ENCODE data around the gene RAD51B. TPM values are rescaled to one million over a fixed set of nuclear protein-coding genes. Genes with fewer than 3 reads are reported as not detected.

The RAD51B gene
- total and polyA plus RNA-seq, 2 of the 13 experiments (the other 11 are each of a cell fraction or from before 2014, with no cell fraction given) = 7.0 to 9.5 TPM

DNA sequence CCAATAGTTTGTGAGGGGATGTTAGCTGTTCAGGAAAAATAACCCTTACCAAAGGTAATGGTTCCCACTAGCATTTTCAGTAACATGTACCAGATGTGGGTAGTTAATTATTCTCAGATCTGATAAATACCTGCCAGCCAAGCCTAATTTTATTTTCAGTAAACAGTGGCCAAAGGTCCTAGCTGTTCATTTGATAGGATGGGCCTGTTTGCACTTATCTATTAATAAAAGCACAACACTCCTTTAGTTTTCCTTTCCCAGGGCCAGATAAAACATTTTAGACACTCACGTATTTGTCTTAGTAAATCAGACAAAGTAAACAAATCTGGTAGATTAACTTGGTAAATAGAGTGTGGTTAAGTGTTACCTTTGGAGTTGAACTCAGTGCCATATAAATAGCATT, 345.1 kb downstream of the RAD51B start (continued):
- TF ChIP-seq, protein P1, sequence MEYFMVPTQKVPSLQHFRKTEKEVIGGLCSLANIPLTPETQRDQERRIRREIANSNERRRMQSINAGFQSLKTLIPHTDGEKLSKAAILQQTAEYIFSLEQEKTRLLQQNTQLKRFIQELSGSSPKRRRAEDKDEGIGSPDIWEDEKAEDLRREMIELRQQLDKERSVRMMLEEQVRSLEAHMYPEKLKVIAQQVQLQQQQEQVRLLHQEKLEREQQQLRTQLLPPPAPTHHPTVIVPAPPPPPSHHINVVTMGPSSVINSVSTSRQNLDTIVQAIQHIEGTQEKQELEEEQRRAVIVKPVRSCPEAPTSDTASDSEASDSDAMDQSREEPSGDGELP (IDR thresholded peaks at IDR 0.05; ENCODE audit: borderline replicate concordance, low read depth) = no peak
- TF ChIP-seq ELF4 (CRISPR knock-in tag; IDR thresholded peaks at IDR 0.05; ENCODE audit: borderline replicate concordance) (no peak), ZNF557 (CRISPR knock-in tag; IDR thresholded peaks at IDR 0.05) (no peak), ZNF564 (CRISPR knock-in tag; IDR thresholded peaks at IDR 0.05) (no peak), HNRNPL (IDR thresholded peaks at IDR 0.05; ENCODE audit: low read depth, low read length) (no peak), SOX5 (CRISPR knock-in tag; IDR thresholded peaks at IDR 0.05; ENCODE audit: borderline replicate concordance) (peak; percentile 21; the same call in 1 of the 2 replicates), PITX1 (CRISPR knock-in tag; IDR thresholded peaks at IDR 0.05) (no peak), ZNF619 (CRISPR knock-in tag; IDR thresholded peaks at IDR 0.05) (no peak)
- TF ChIP-seq, protein P2, sequence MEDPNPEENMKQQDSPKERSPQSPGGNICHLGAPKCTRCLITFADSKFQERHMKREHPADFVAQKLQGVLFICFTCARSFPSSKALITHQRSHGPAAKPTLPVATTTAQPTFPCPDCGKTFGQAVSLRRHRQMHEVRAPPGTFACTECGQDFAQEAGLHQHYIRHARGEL (CRISPR knock-in tag; IDR thresholded peaks at IDR 0.05) = no peak
- TF ChIP-seq, protein P3, sequence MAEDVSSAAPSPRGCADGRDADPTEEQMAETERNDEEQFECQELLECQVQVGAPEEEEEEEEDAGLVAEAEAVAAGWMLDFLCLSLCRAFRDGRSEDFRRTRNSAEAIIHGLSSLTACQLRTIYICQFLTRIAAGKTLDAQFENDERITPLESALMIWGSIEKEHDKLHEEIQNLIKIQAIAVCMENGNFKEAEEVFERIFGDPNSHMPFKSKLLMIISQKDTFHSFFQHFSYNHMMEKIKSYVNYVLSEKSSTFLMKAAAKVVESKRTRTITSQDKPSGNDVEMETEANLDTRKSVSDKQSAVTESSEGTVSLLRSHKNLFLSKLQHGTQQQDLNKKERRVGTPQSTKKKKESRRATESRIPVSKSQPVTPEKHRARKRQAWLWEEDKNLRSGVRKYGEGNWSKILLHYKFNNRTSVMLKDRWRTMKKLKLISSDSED (CRISPR knock-in tag; IDR thresholded peaks at IDR 0.05) = no peak
- TF ChIP-seq, protein P4, sequence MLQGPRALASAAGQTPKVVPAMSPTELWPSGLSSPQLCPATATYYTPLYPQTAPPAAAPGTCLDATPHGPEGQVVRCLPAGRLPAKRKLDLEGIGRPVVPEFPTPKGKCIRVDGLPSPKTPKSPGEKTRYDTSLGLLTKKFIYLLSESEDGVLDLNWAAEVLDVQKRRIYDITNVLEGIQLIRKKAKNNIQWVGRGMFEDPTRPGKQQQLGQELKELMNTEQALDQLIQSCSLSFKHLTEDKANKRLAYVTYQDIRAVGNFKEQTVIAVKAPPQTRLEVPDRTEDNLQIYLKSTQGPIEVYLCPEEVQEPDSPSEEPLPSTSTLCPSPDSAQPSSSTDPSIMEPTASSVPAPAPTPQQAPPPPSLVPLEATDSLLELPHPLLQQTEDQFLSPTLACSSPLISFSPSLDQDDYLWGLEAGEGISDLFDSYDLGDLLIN (CRISPR knock-in tag; IDR thresholded peaks at IDR 0.05; ENCODE audit: borderline replicate concordance) = no peak
- TF ChIP-seq, protein P5, sequence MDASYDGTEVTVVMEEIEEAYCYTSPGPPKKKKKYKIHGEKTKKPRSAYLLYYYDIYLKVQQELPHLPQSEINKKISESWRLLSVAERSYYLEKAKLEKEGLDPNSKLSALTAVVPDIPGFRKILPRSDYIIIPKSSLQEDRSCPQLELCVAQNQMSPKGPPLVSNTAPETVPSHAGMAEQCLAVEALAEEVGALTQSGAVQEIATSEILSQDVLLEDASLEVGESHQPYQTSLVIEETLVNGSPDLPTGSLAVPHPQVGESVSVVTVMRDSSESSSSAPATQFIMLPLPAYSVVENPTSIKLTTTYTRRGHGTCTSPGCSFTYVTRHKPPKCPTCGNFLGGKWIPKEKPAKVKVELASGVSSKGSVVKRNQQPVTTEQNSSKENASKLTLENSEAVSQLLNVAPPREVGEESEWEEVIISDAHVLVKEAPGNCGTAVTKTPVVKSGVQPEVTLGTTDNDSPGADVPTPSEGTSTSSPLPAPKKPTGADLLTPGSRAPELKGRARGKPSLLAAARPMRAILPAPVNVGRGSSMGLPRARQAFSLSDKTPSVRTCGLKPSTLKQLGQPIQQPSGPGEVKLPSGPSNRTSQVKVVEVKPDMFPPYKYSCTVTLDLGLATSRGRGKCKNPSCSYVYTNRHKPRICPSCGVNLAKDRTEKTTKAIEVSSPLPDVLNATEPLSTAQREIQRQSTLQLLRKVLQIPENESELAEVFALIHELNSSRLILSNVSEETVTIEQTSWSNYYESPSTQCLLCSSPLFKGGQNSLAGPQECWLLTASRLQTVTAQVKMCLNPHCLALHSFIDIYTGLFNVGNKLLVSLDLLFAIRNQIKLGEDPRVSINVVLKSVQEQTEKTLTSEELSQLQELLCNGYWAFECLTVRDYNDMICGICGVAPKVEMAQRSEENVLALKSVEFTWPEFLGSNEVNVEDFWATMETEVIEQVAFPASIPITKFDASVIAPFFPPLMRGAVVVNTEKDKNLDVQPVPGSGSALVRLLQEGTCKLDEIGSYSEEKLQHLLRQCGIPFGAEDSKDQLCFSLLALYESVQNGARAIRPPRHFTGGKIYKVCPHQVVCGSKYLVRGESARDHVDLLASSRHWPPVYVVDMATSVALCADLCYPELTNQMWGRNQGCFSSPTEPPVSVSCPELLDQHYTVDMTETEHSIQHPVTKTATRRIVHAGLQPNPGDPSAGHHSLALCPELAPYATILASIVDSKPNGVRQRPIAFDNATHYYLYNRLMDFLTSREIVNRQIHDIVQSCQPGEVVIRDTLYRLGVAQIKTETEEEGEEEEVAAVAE (CRISPR knock-in tag; IDR thresholded peaks at IDR 0.05; ENCODE audit: borderline replicate concordance) = no peak
- TF ChIP-seq, protein P6, sequence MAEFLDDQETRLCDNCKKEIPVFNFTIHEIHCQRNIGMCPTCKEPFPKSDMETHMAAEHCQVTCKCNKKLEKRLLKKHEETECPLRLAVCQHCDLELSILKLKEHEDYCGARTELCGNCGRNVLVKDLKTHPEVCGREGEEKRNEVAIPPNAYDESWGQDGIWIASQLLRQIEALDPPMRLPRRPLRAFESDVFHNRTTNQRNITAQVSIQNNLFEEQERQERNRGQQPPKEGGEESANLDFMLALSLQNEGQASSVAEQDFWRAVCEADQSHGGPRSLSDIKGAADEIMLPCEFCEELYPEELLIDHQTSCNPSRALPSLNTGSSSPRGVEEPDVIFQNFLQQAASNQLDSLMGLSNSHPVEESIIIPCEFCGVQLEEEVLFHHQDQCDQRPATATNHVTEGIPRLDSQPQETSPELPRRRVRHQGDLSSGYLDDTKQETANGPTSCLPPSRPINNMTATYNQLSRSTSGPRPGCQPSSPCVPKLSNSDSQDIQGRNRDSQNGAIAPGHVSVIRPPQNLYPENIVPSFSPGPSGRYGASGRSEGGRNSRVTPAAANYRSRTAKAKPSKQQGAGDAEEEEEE (CRISPR knock-in tag; IDR thresholded peaks at IDR 0.05; ENCODE audit: borderline replicate concordance) = no peak

All from HepG2 (cell line).